HepG2 (cell line): Measurements from ENCODE around the gene CSMD2. TPM values are rescaled to one million over a fixed set of nuclear protein-coding genes. Genes with fewer than 3 reads are reported as not detected.

ENCODE experiments used
- ATAC-seq: fragments of 200-7000 bp; cut with Tn5 transposase; 3 replicates; pipeline ENCODE4 v1.9.1; 2020; ENCODE audit warnings: mild to moderate bottlenecking, moderate library complexity
- BruUV-seq: library from RNA; stranded (reverse); fragments of 400-500 nt; replicated peaks from 2 replicates; lab custom pipeline; 2021; lab: Mats Ljungman, UMichigan
- CTCF ChIA-PET: fragments of 300-600 bp; formaldehyde crosslinking; extraction: SDS; loops from one replicate; lab custom pipeline; 2021; ENCODE audit warnings: low total read pairs, inconsistent platforms, low intra/inter-chr PET ratio; lab: Yijun Ruan, JAX
- POLR2A ChIA-PET: fragments of 350-600 bp; sonication (Branson Sonifier 250); formaldehyde crosslinking; loops from one replicate; lab custom pipeline; 2020; ENCODE audit warnings: antibody characterized with exemption, inconsistent platforms; lab: Yijun Ruan, JAX
- DNase-seq: peaks from one replicate; pipeline ENCODE4 v3.0.0-alpha.2; 2015; ENCODE audit warnings: low spot score
- FAIRE-seq: peaks from 3 replicates; lab custom pipeline; 2011; peaks lifted over from hg19 to GRCh38; lab: Jason Lieb, UNC
- H2AFZ ChIP-seq: one replicate; pipeline ENCODE4 v1.6.1; 2011; ENCODE audit warnings: low read length, inconsistent platforms
- H3K27ac ChIP-seq: fragments of 300-600 bp; 3 replicates; pipeline ENCODE4 v1.8.0; 2011; ENCODE audit warnings: mixed run types, mild to moderate bottlenecking, mixed read lengths, low read length, inconsistent platforms; ENCODE audit not compliant: insufficient read depth; ENCODE audit errors: extremely low read length
- H3K27me3 ChIP-seq, 2 experiments: fragments of 200-600 bp in 1 of 2; 2 replicates in 1 of 2; 3 replicates in 1 of 2; pipeline versions ENCODE4 v1.6.0 to v1.8.0; 2011; ENCODE audit warnings: low read length in 2 of 2, mild to moderate bottlenecking in 2 of 2, moderate library complexity in 2 of 2, inconsistent platforms in 1 of 2; ENCODE audit not compliant: insufficient read depth in 2 of 2, control insufficient read depth in 1 of 2
- H3K36me3 ChIP-seq, 2 experiments: fragments of 200-600 bp in 1 of 2; replicated peaks in 1 of 2; 2 replicates in 1 of 2; 3 replicates in 1 of 2; pipeline versions ENCODE4 v1.5.1 to v1.8.0; 2011; ENCODE audit warnings: low read length in 2 of 2, inconsistent platforms in 1 of 2; ENCODE audit not compliant: insufficient read depth in 2 of 2, control insufficient read depth in 1 of 2
- H3K4me1 ChIP-seq: 2 replicates; pipeline ENCODE4 v1.5.1; 2012; ENCODE audit warnings: low read length, inconsistent platforms; ENCODE audit not compliant: insufficient read depth
- H3K4me2 ChIP-seq: 2 replicates; pipeline ENCODE4 v1.6.0; 2011; ENCODE audit warnings: low read depth, low read length, inconsistent platforms
- H3K4me3 ChIP-seq, 3 experiments: fragments of 200-600 bp in 1 of 3; sonication (generic), shearing (Covaris generic) in 1 of 3; replicated peaks in 1 of 3; 2 replicates each; pipeline ENCODE4 v1.5.1; 2011 to 2016; ENCODE audit warnings: low read length in 3 of 3, inconsistent platforms in 2 of 3, low read depth in 2 of 3, mild to moderate bottlenecking in 2 of 3, control low read depth in 1 of 3, mixed read lengths in 1 of 3; ENCODE audit not compliant: insufficient read depth in 1 of 3
- H3K79me2 ChIP-seq: one replicate; pipeline ENCODE4 v1.6.1; 2011; ENCODE audit warnings: low read length, inconsistent platforms; ENCODE audit not compliant: insufficient read depth
- H3K9ac ChIP-seq: 2 replicates; pipeline ENCODE4 v1.6.0; 2011; ENCODE audit warnings: mild to moderate bottlenecking, low read depth, low read length, inconsistent platforms; ENCODE audit not compliant: insufficient read depth
- H3K9me3 ChIP-seq: 2 replicates; pipeline ENCODE4 v1.5.1; 2012; ENCODE audit warnings: mild to moderate bottlenecking, low read length
- H4K20me1 ChIP-seq: 2 replicates; pipeline ENCODE4 v1.6.0; 2011; ENCODE audit warnings: inconsistent platforms, mild to moderate bottlenecking, low read length, moderate library complexity; ENCODE audit not compliant: insufficient read depth
- CCAR2 ChIP-seq: fragments of 200-400 bp; formaldehyde crosslinking; optimal IDR thresholded peaks from 2 replicates; pipeline ENCODE3; 2018; ENCODE audit warnings: low read depth, mild to moderate bottlenecking, low read length, moderate library complexity
- GLI4 ChIP-seq: sonication (generic); formaldehyde crosslinking; IDR thresholded peaks from 2 replicates; pipeline ENCODE4 v1.5.1; 2020; ENCODE audit warnings: missing genetic modification reagents, mild to moderate bottlenecking, moderate library complexity, borderline replicate concordance
- GLMP ChIP-seq: sonication (generic); formaldehyde crosslinking; IDR thresholded peaks from 2 replicates; pipeline ENCODE4 v1.9.0; 2021; ENCODE audit warnings: missing genetic modification reagents, mild to moderate bottlenecking, borderline replicate concordance
- HMGA1 ChIP-seq: sonication (generic); formaldehyde crosslinking; conservative IDR thresholded peaks from 2 replicates; pipeline ENCODE4 v1.4.0; 2020; ENCODE audit warnings: missing genetic modification reagents
- KLF15 ChIP-seq: sonication (generic); formaldehyde crosslinking; IDR thresholded peaks from 2 replicates; pipeline ENCODE4 v1.8.1; 2023; ENCODE audit warnings: borderline replicate concordance, mild to moderate bottlenecking, inconsistent platforms, missing genetic modification reagents, mixed read lengths
- MZF1 ChIP-seq: sonication (generic); formaldehyde crosslinking; IDR thresholded peaks from 2 replicates; pipeline ENCODE4 v1.8.1; 2023; ENCODE audit warnings: mild to moderate bottlenecking, missing genetic modification reagents, borderline replicate concordance
- NBN ChIP-seq: fragments of 450-650 bp; conservative IDR thresholded peaks from 2 replicates; pipeline ENCODE4 v1.6.1; 2017
- NFATC3 ChIP-seq: sonication (generic); formaldehyde crosslinking; IDR thresholded peaks from 2 replicates; pipeline ENCODE4 v1.5.1; 2020; ENCODE audit warnings: mild to moderate bottlenecking, missing genetic modification reagents
- PREB ChIP-seq: sonication (generic); formaldehyde crosslinking; IDR thresholded peaks from 2 replicates; pipeline ENCODE4 v1.4.0; 2020; ENCODE audit warnings: missing genetic modification reagents
- SRF ChIP-seq: IDR thresholded peaks from 2 replicates; pipeline ENCODE4 v1.6.1; 2011; ENCODE audit warnings: mild to moderate bottlenecking, low read depth, low read length, moderate library complexity
- ZFP62 ChIP-seq: sonication (generic); formaldehyde crosslinking; IDR thresholded peaks from 2 replicates; pipeline ENCODE4 v1.4.0; 2020; ENCODE audit warnings: missing genetic modification reagents
- ZNF441 ChIP-seq: sonication (generic); formaldehyde crosslinking; IDR thresholded peaks from 2 replicates; pipeline ENCODE4 v1.7.0; 2021; ENCODE audit warnings: missing genetic modification reagents, borderline replicate concordance
- ZNF577 ChIP-seq: sonication (generic); formaldehyde crosslinking; IDR thresholded peaks from 2 replicates; pipeline ENCODE4 v1.4.0; 2020; ENCODE audit warnings: mild to moderate bottlenecking, low read depth, missing genetic modification reagents, borderline replicate concordance
- ZNF644 ChIP-seq: IDR thresholded peaks from 2 replicates; pipeline ENCODE4 v1.6.1; 2016; ENCODE audit warnings: low read depth
- ZNF672 ChIP-seq: sonication (generic); formaldehyde crosslinking; IDR thresholded peaks from 2 replicates; pipeline ENCODE4 v1.8.1; 2022; ENCODE audit warnings: missing genetic modification reagents
- ZNF768 ChIP-seq: sonication (generic); formaldehyde crosslinking; IDR thresholded peaks from 2 replicates; pipeline ENCODE4 v1.4.0; 2020; ENCODE audit warnings: missing genetic modification reagents
- ZSCAN31 ChIP-seq: sonication (generic); formaldehyde crosslinking; IDR thresholded peaks from 2 replicates; pipeline ENCODE4 v1.5.0; 2020; ENCODE audit warnings: low read depth, mild to moderate bottlenecking, missing genetic modification reagents
- WGBS: methylation state at CpG from one replicate; pipeline ENCODE4 v1.1.6; 2017; ENCODE audit warnings: low lambda C conversion rate; 5-methylcytosine and 5-hydroxymethylcytosine counted together
- in situ Hi-C: cut with HindIII; loops from 2 replicates; pipeline ENCODE4 v1.10.0; 2017; ENCODE audit warnings: low pct_unique_long_range_greater_than_20kb; ENCODE audit not compliant: extremely low pct_ligation_motif_present
- intact Hi-C: fragments of 100-400 bp; cut with micrococcal nuclease; formaldehyde crosslinking; loops from one replicate; pipeline ENCODE4 v1.10.0; 2022; ENCODE audit not compliant: unreplicated experiment
- polyA plus RNA-seq, 8 experiments: library from polyadenylated mRNA; depleted of rRNA in 3 of 8; stranded (reverse) in 7 of 8; unstranded in 1 of 8; fragments of >200 nt; fragmentation: Illumina TruSeq in 4 of 8; extraction: Trizol in 4 of 8; gene quantifications; 2 replicates each; pipeline versions ENCODE4 v1.2.1 to v1.2.3, GENCODE V29; 2011 to 2016; ENCODE audit warnings: low read depth in 4 of 8, missing spikeins in 1 of 8, mixed read lengths in 1 of 8; ENCODE audit not compliant: insufficient read depth in 1 of 8
- total RNA-seq, 5 experiments: library from RNA; depleted of rRNA; stranded (reverse); fragments of >200 nt; fragmentation: Illumina TruSeq; extraction: Trizol; gene quantifications; 2 replicates each; pipeline ENCODE4 v1.2.3, GENCODE V29; 2016; ENCODE audit warnings: low read depth in 1 of 5

The CSMD2 gene
- total and polyA plus RNA-seq, 2 of the 13 experiments (the other 11 are each of a cell fraction or from before 2014, with no cell fraction given), result not detected

- BruUV-seq, result no TSS peak
- intact Hi-C loops (no loop called here), in situ Hi-C loops (no loop called here)
- FAIRE-seq (no peak), ATAC-seq (no peak), DNase-seq (no peak)
- POLR2A ChIA-PET, result no interaction called here
- no peak overlapping the region for H3K9ac ChIP-seq
- no peaks in the 10 kb centered on the region for H4K20me1 ChIP-seq
- CTCF ChIA-PET, result no interaction called here
- no peaks in the 10 kb centered on the region for H3K79me2 ChIP-seq
- H3K36me3 ChIP-seq, result no peaks in the 10 kb centered on the region
- H3K27ac ChIP-seq, result no peak overlapping the region
- no peak overlapping the region for H3K4me3 ChIP-seq
- 16% methylated on average over 12 of the region's 12 CpGs for WGBS
- no peak overlapping the region for H3K4me2 ChIP-seq
- no peaks in the 10 kb centered on the region for H3K4me1 ChIP-seq
- no peaks in the 10 kb centered on the region for H3K9me3 ChIP-seq
- TF ChIP-seq GLI4 (CRISPR knock-in tag) (no peak), ZNF672 (CRISPR knock-in tag) (no peak), SRF (no peak), ZFP62 (CRISPR knock-in tag) (no peak), NFATC3 (CRISPR knock-in tag) (no peak), GLMP (CRISPR knock-in tag) (no peak), PREB (CRISPR knock-in tag) (no peak), ZNF577 (no peak), NBN (no peak), ZNF768 (CRISPR knock-in tag) (no peak), CCAR2 (no peak), MZF1 (CRISPR knock-in tag) (no peak), HMGA1 (CRISPR knock-in tag) (no peak), KLF15 (CRISPR knock-in tag) (no peak), ZNF441 (CRISPR knock-in tag) (no peak), ZSCAN31 (CRISPR knock-in tag) (no peak), ZNF644 (CRISPR knock-in tag) (no peak)
- no peaks in the 10 kb centered on the region; a peak in 1 of 5 replicates for H3K27me3 ChIP-seq
- no peak overlapping the region for H2AFZ ChIP-seq
These were observed 198.5 kb downstream of the CSMD2 start for GRCh38 chr1:33966346-33967141.
